BLaER1 treated with 17β-estradiol and CSF1 and Interleukin-3, amounts not matched to agents 10 nM and 100 nM (cell line): ENCODE data around the gene RNU2-63P.
"Not testable (repeated sequence)": the region's sequence is repeated elsewhere in the genome, so short reads cannot be mapped to it uniquely, and the experiment has no call there.

ENCODE experiments used
- H3K27ac ChIP-seq, 11 experiments: shearing (Covaris generic); formaldehyde crosslinking; 2 replicates each; pipeline ENCODE4 v1.8.1; 2022
- H3K27me3 ChIP-seq, 11 experiments: shearing (Covaris generic); formaldehyde crosslinking; 2 replicates each; pipeline ENCODE4 v1.8.1; 2022
- H3K36me3 ChIP-seq, 11 experiments: shearing (Covaris generic); formaldehyde crosslinking; 2 replicates each; pipeline ENCODE4 v1.8.1; 2022
- H3K4me1 ChIP-seq, 10 experiments: shearing (Covaris generic); formaldehyde crosslinking; 2 replicates each; pipeline ENCODE4 v1.8.1; 2022
- H3K4me2 ChIP-seq, 11 experiments: shearing (Covaris generic); formaldehyde crosslinking; 2 replicates each; pipeline ENCODE4 v1.8.1; 2022
- H3K4me3 ChIP-seq, 10 experiments: shearing (Covaris generic); formaldehyde crosslinking; 2 replicates each; pipeline ENCODE4 v1.8.1; 2022
- H3K9ac ChIP-seq, 11 experiments: shearing (Covaris generic); formaldehyde crosslinking; 2 replicates each; pipeline ENCODE4 v1.8.1; 2022
- H3K9me3 ChIP-seq, 11 experiments: shearing (Covaris generic); formaldehyde crosslinking; replicated peaks in 1 of 11; 2 replicates each; pipeline ENCODE4 v1.8.1; 2022
- H4K20me1 ChIP-seq, 11 experiments: shearing (Covaris generic); formaldehyde crosslinking; 2 replicates each; pipeline ENCODE4 v1.8.1; 2022
- Cebpa-rat ChIP-seq, 11 experiments: shearing (Covaris generic); IDR thresholded peaks; 2 replicates each; pipeline ENCODE4 v1.8.1; 2022

RNU2-63P gene

DNA sequence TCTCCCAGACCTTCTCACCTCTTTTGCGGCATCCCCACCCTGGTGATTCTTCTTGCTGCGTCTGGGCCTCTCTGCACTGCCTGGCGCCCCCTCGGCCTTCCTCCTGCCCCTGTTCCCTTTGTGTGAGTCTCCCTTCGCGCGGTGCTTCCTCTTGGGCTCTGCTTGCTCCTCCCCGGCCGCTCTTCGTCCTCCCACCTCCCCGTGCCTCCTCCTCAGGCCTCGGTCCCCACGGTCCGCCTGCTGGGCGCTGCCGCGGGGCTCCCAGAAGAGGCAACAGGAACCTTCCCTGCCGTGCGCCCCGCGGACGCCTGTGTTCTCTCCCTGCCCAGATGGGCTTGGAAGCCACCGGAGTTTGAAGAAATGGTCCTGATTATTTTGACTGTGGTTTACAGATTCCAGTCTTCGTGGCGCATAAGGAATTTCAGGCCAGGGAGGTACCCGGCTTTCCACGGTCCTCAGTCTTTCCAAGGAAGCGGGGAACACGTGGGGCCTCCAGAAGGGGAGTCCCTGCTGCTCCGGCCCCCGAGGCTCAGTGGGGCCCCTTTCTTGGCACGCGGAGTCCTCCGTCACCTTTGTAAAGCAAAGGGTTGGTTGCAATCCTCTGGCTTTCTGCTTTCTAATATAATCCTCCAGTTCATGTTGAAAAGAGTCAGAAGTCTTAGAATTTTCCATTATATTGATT is 13.1 kb downstream of the RNU2-63P start:
- H3K36me3 ChIP-seq: no peaks in the 10 kb centered on the region
- TF ChIP-seq Cebpa-rat (IDR thresholded peaks at IDR 0.05): no peak
- no peaks in the 10 kb centered on the region for H3K4me1 ChIP-seq
- H3K4me3 ChIP-seq: no peak overlapping the region
- H3K4me2 ChIP-seq: no peak overlapping the region
- H4K20me1 ChIP-seq: no peaks in the 10 kb centered on the region
- H3K9ac ChIP-seq: no peak overlapping the region
- no peaks in the 10 kb centered on the region for H3K9me3 ChIP-seq
- H3K27ac ChIP-seq: no peak overlapping the region
- peaks cover 0 to 9% (median 6%) of the 10 kb centered on the region in 11 experiments; a peak in 11 of 22 replicates for H3K27me3 ChIP-seq

GRCh38 chr2:88002359-88002707 is 14.0 kb downstream of the RNU2-63P start:
- H3K27ac ChIP-seq: no peak overlapping the region
- no peak overlapping the region for H3K4me2 ChIP-seq
- no peaks in the 10 kb centered on the region for H4K20me1 ChIP-seq
- peaks cover 0 to 9% (median 6%) of the 10 kb centered on the region in 11 experiments; a peak in 11 of 22 replicates for H3K27me3 ChIP-seq
- no peaks in the 10 kb centered on the region for H3K4me1 ChIP-seq
- no peak overlapping the region for H3K9ac ChIP-seq
- H3K4me3 ChIP-seq: no peak overlapping the region
- no peaks in the 10 kb centered on the region for H3K36me3 ChIP-seq
- no peak for TF ChIP-seq Cebpa-rat (IDR thresholded peaks at IDR 0.05)
- H3K9me3 ChIP-seq: 0 out of 22 replicates have a peak, but pooled peaks cover 0 to under 1% (median 0%) of the 10 kb centered on the region in 11 experiments

- H3K27ac ChIP-seq, H3K4me3 ChIP-seq, H3K36me3 ChIP-seq, H3K27me3 ChIP-seq, H3K4me2 ChIP-seq, H3K4me1 ChIP-seq, H4K20me1 ChIP-seq, H3K9ac ChIP-seq: not testable (repeated sequence)
- peaks cover 0 to 18% (median 10%) of the 10 kb centered on the region in 11 experiments; a peak in 12 of 22 replicates for H3K9me3 ChIP-seq
Measured at GRCh38 chr2:88000474-88000873, 15.9 kb downstream of the RNU2-63P start.

DNA sequence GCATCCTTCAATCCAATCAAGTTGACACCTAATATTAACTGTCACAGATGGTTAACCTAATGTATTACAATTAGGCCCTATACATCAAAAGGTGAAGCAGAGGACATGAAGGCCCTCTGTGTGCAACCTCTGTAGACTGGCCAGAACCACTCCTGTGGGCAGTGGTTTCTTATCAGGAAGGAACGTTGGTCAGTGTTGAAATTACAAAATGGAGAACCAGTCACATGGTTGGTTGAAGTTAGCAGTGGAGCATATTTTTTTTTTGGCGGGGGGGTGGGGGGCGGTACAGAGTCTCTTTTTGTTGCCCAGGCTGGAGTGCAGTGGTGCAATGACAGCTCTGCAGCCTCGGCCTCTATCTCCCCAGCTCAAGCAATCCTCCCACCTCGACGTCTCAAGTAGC is 19.8 kb downstream of the RNU2-63P start:
- Histone ChIP-seq H3K27ac (no peak overlapping the region), H3K9me3 (peaks cover 0 to 18% (median 10%) of the 10 kb centered on the region in 11 experiments; a peak in 12 of 22 replicates), H3K4me1 (peaks cover 0 to 13% (median 0%) of the 10 kb centered on the region in 10 experiments; a peak in 1 of 20 replicates), H3K27me3 (no peaks in the 10 kb centered on the region), H3K4me3 (no peak overlapping the region), H4K20me1 (no peaks in the 10 kb centered on the region), H3K36me3 (no peaks in the 10 kb centered on the region), H3K9ac (no peak overlapping the region), H3K4me2 (no peak overlapping the region; a peak in 1 of 22 replicates)
- no peak for TF ChIP-seq Cebpa-rat (IDR thresholded peaks at IDR 0.05)

DNA sequence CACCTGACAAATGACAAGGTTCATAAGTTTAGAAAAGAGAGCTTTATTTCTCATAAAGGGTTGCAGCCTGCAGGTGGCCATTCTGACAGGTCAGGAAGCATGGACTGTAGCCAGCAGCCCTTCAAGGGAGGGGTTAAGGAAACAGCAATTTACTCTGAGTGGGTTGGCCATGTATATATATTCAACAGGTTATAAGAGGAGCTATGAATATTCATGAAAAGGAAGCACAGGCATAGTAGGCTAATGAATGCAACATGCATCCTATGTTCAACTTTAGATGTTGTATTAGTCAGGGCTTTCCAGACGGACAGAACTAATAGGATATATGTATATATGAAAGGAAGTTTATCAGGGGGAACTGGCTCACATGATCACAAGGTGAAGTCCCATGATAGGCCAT is 20.6 kb downstream of the RNU2-63P start:
- Histone ChIP-seq H3K4me3 (no peak overlapping the region), H4K20me1 (no peaks in the 10 kb centered on the region), H3K9me3 (peaks cover 0 to 18% (median 10%) of the 10 kb centered on the region in 11 experiments; a peak in 12 of 22 replicates), H3K36me3 (no peaks in the 10 kb centered on the region), H3K27ac (no peak overlapping the region), H3K27me3 (no peaks in the 10 kb centered on the region), H3K9ac (no peak overlapping the region), H3K4me1 (peaks cover 0 to 13% (median 0%) of the 10 kb centered on the region in 10 experiments; a peak in 1 of 20 replicates), H3K4me2 (0 out of 22 replicates have a peak overlapping the region, but pooled peaks of 2 of the 11 experiments have one; percentile 1 to 3)
- no peak for TF ChIP-seq Cebpa-rat (IDR thresholded peaks at IDR 0.05)

GRCh38 chr2:87994304-87994850 is 22.0 kb downstream of the RNU2-63P start:
- H3K9ac ChIP-seq, H3K4me3 ChIP-seq, H3K27me3 ChIP-seq, H3K27ac ChIP-seq, H3K36me3 ChIP-seq, H4K20me1 ChIP-seq: not testable (repeated sequence)
- Histone ChIP-seq H3K9me3 (peaks cover 0 to 18% (median 10%) of the 10 kb centered on the region in 11 experiments; a peak in 12 of 22 replicates), H3K4me2 (peak overlapping the region in 1 of 11 experiments; percentile 26; a peak in 1 of 22 replicates), H3K4me1 (peaks cover 0 to 13% (median 0%) of the 10 kb centered on the region in 10 experiments; a peak in 1 of 20 replicates)

- H3K4me3 ChIP-seq, H3K9ac ChIP-seq, H3K27me3 ChIP-seq, H3K36me3 ChIP-seq, H3K27ac ChIP-seq, H4K20me1 ChIP-seq, H3K4me2 ChIP-seq: not testable (repeated sequence)
- Histone ChIP-seq H3K9me3 (peaks cover 0 to 18% (median 10%) of the 10 kb centered on the region in 11 experiments; a peak in 12 of 22 replicates), H3K4me1 (peaks cover 0 to 13% (median 0%) of the 10 kb centered on the region in 10 experiments; a peak in 1 of 20 replicates)
Measured at GRCh38 chr2:87992569-87992968, 23.8 kb downstream of the RNU2-63P start.

- H4K20me1 ChIP-seq, H3K27me3 ChIP-seq, H3K9ac ChIP-seq, H3K27ac ChIP-seq, H3K36me3 ChIP-seq, H3K4me3 ChIP-seq, H3K4me2 ChIP-seq, H3K9me3 ChIP-seq, H3K4me1 ChIP-seq: not testable (repeated sequence)
Measured at GRCh38 chr2:87987473-87987872, 28.9 kb downstream of the RNU2-63P start.

- not testable (repeated sequence) for H3K36me3 ChIP-seq, H3K27ac ChIP-seq, H4K20me1 ChIP-seq, H3K4me2 ChIP-seq, H3K9me3 ChIP-seq, H3K9ac ChIP-seq, H3K27me3 ChIP-seq, H3K4me1 ChIP-seq, H3K4me3 ChIP-seq
Measured at GRCh38 chr2:87985902-87986301, 30.4 kb downstream of the RNU2-63P start.

- H3K27ac ChIP-seq, H3K9me3 ChIP-seq, H3K4me3 ChIP-seq, H3K4me2 ChIP-seq, H3K4me1 ChIP-seq, H3K36me3 ChIP-seq, H3K9ac ChIP-seq, H3K27me3 ChIP-seq, H4K20me1 ChIP-seq: not testable (repeated sequence)
Measured at GRCh38 chr2:87981182-87981581, 35.2 kb downstream of the RNU2-63P start.

DNA sequence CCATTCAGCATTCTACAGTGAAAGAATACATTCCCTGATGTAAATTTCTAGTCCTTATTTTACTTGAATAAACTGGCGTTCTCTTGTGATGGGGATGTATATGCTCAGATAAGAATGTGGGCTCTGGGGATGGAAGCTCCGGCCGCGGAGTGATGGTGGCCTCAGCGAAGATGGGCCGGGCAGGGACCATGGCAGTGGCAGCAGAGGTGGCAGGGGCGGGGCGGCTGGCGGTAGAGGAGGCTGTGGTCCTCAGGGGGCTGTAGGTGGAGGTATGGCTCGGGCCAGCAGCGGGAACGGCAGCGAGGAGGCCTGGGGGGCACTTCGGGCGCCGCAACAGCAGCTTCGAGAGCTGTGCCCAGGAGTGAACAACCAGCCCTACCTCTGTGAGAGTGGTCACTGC is 44.0 kb downstream of the RNU2-63P start:
- H3K36me3 ChIP-seq, H3K4me1 ChIP-seq, H3K27ac ChIP-seq, H3K9me3 ChIP-seq, H3K9ac ChIP-seq, H4K20me1 ChIP-seq, H3K4me2 ChIP-seq, H3K4me3 ChIP-seq, H3K27me3 ChIP-seq: not testable (repeated sequence)
